GM12873 (cell line): Measurements from ENCODE around the gene GRK2.

ENCODE experiments used
- TF ChIP-seq, protein P1 (sequence below): IDR thresholded peaks from 2 replicates; pipeline ENCODE4 v1.5.1; 2012; ENCODE audit warnings: low read depth, mild to moderate bottlenecking, moderate library complexity, low read length, control low read depth; ENCODE audit not compliant: insufficient read depth; ENCODE audit errors: missing control alignments

Gene GRK2

DNA sequence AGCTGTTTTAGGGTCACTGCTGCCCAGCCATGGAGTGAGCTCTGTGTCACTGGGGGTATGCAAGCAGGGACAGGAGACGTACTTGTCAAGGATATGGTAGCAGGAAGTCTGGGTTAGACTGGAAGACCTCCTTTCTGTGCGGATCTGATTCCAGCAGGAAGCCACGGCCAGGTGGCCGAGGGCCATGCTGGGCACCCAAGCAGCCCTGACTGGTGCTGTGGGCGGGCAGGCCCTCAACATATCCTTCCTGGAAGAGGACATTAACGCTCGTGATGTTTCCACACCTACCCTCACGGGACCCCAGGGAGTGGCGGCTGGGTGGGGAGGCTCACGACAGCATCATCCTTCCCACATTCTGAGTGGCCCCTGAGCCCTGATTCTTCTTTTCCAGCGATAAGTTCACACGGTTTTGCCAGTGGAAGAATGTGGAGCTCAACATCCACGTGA lies 14.1 kb downstream of the GRK2 start:
- TF ChIP-seq, protein P1, sequence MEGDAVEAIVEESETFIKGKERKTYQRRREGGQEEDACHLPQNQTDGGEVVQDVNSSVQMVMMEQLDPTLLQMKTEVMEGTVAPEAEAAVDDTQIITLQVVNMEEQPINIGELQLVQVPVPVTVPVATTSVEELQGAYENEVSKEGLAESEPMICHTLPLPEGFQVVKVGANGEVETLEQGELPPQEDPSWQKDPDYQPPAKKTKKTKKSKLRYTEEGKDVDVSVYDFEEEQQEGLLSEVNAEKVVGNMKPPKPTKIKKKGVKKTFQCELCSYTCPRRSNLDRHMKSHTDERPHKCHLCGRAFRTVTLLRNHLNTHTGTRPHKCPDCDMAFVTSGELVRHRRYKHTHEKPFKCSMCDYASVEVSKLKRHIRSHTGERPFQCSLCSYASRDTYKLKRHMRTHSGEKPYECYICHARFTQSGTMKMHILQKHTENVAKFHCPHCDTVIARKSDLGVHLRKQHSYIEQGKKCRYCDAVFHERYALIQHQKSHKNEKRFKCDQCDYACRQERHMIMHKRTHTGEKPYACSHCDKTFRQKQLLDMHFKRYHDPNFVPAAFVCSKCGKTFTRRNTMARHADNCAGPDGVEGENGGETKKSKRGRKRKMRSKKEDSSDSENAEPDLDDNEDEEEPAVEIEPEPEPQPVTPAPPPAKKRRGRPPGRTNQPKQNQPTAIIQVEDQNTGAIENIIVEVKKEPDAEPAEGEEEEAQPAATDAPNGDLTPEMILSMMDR = no peak

DNA sequence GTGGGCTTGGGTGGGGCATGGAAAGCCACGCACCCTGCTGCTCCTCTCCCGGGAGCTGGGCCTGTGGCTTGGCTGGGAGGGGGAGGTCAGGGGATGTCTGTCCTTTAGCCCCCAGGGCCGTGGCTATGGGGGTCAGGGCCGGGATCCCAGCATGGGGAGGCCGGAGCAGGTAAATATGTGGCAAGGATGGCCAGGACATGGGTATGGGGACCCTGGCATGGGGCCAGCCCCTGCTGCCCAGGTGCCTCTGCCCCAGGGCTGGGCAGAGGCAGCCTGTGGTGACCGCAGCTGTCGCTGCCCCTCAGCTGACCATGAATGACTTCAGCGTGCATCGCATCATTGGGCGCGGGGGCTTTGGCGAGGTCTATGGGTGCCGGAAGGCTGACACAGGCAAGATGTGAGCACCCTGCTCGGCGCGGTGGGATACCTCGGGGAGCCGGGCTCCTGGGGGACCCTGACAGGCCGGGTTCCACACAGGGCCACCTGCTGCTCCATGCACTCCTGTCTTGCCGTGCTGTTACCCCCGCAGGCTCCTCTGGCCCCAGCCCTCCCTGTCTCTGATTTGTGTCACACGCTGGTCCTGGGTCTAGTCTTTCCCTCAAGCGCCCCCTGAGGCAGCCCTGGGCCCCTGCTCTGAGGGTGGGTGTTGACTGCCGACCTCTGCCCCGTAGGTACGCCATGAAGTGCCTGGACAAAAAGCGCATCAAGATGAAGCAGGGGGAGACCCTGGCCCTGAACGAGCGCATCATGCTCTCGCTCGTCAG lies 14.7 kb downstream of the GRK2 start:
- TF ChIP-seq, protein P1 = no peak

DNA sequence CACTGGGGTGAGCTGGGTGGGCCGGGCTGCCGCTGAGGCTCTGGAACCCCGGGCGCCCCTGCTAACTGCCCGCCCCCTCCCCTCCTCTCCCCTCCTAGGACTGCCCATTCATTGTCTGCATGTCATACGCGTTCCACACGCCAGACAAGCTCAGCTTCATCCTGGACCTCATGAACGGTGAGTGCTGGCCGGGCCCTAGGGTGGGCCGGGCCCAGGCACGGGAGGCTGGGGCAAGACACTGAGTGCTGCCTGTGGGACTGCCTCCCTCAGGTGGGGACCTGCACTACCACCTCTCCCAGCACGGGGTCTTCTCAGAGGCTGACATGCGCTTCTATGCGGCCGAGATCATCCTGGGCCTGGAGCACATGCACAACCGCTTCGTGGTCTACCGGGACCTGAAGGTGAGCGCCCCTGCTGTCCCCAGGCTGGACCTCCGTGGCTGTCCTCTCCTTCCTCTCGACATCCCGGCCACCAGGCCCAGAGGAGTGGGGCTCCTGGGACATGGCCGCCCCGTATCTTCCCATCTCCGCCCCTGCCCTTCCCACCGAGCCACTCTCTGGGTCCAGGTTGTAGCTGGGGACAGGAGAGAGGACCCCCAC lies 15.4 kb downstream of the GRK2 start:
- TF ChIP-seq, protein P1 = no peak

DNA sequence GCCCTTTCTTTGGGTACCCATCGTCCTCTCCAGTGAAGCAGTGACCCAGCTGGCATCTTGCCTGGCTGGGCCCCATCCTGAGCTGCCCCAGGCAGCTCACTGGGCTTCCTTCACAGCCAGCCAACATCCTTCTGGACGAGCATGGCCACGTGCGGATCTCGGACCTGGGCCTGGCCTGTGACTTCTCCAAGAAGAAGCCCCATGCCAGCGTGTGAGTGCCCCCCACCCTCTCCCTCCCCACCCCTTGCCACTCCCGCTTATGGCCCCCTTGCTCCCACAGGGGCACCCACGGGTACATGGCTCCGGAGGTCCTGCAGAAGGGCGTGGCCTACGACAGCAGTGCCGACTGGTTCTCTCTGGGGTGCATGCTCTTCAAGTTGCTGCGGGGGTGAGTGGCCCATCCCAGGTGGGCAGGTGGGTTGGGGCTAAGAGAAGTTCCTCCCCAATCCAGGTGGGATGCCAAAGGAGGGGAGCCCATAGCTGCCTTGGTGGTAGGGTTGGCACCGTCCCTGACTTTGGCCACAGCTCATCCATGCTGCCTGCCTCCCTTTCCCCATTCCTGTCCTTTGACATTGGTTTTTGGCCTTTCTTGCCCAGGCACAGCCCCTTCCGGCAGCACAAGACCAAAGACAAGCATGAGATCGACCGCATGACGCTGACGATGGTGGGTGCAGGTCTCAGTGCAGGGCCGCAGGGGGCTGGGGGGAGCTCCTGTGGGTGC lies 16.0 kb downstream of the GRK2 start:
- TF ChIP-seq, protein P1 = no peak

DNA sequence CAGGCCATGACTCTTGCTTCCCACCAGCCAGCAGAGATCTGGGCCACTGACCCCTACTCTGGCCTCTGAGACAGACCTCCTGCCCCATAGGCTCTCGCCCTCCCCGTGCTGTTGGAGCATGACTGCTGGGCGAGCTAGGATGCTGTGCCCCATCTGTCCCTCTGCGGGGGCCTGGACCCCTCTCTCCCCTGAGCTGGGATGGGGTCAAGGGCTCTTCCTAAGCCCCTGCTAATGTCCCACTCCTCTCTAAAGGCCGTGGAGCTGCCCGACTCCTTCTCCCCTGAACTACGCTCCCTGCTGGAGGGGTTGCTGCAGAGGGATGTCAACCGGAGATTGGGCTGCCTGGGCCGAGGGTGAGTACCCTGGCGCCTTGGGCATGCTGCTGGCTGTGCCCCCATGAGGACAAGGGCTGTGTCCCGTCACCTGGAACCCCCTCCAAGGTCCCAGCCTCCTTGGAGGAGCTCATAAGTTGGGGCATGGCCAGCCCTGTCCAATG lies 16.7 kb downstream of the GRK2 start:
- TF ChIP-seq, protein P1 = no peak

DNA sequence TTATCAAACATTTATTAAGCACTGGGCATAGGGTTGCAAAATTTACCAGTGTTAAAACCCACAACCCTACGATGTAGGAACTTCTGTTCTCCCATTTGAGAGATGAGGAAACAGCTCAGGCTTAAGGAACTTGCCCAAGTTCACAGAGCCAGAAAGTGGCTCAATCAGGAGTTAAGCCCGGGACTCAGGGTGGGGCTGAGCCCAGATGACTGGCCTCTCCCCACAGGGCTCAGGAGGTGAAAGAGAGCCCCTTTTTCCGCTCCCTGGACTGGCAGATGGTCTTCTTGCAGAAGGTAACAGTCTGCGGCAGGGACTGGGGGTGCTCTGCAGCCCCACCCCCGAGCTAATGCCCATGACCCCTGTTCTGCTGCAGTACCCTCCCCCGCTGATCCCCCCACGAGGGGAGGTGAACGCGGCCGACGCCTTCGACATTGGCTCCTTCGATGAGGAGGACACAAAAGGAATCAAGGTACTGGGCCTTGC lies 17.2 kb downstream of the GRK2 start:
- TF ChIP-seq, protein P1 = no peak
